NT2/D1 (cell line): ENCODE measurements around the gene CPN2.
A peak's percentile ranks its signal among the peaks of the same experiment; 100 is the strongest.

Experiments
- DNase-seq: peaks from one replicate; pipeline ENCODE4 v3.0.0-alpha.2; 2011; ENCODE audit warnings: low read depth, low spot score
- H3K27me3 ChIP-seq: 2 replicates; pipeline ENCODE4 v1.6.0; 2011; ENCODE audit warnings: mild to moderate bottlenecking; ENCODE audit not compliant: insufficient read length, insufficient read depth
- H3K36me3 ChIP-seq: 2 replicates; pipeline ENCODE4 v1.6.1; 2011; ENCODE audit warnings: mild to moderate bottlenecking, low read length, mixed read lengths; ENCODE audit not compliant: insufficient read depth, insufficient read length
- H3K4me1 ChIP-seq: 2 replicates; pipeline ENCODE4 v1.5.1; 2011; ENCODE audit not compliant: insufficient read depth, insufficient read length
- H3K4me3 ChIP-seq: 2 replicates; pipeline ENCODE4 v1.5.1; 2011; ENCODE audit warnings: low read depth; ENCODE audit not compliant: insufficient read length
- H3K9ac ChIP-seq: 2 replicates; pipeline ENCODE4 v1.6.0; 2011; ENCODE audit warnings: low read depth; ENCODE audit not compliant: insufficient read length
- H3K9me3 ChIP-seq: 2 replicates; pipeline ENCODE4 v1.5.1; 2011; ENCODE audit warnings: mild to moderate bottlenecking, low read length; ENCODE audit not compliant: insufficient read depth
- SUZ12 ChIP-seq: IDR thresholded peaks from 2 replicates; pipeline ENCODE4 v1.6.1; 2011; ENCODE audit not compliant: insufficient read length, insufficient read depth; ENCODE audit errors: extremely low read depth
- YY1 ChIP-seq: IDR thresholded peaks from 2 replicates; pipeline ENCODE4 v1.6.1; 2011; ENCODE audit not compliant: insufficient read length, insufficient read depth
- ZNF274 ChIP-seq: IDR thresholded peaks from 2 replicates; pipeline ENCODE4 v1.6.1; 2011; ENCODE audit warnings: mild to moderate bottlenecking, low read depth, low read length

CPN2 gene

GRCh38 chr3:194374935-194375334, 23.8 kb upstream of the CPN2 start:
- no peak for DNase-seq

GRCh38 chr3:194373899-194374298, 22.8 kb upstream of the CPN2 start:
- H3K9me3 ChIP-seq, result no peaks in the 10 kb centered on the region
- no peak overlapping the region for H3K9ac ChIP-seq
- no peaks in the 10 kb centered on the region for H3K36me3 ChIP-seq
- peaks cover 7% of the 10 kb centered on the region for H3K27me3 ChIP-seq
- no peak for TF ChIP-seq SUZ12
- no peak for TF ChIP-seq YY1
- no peak for TF ChIP-seq ZNF274
- peaks cover 13% of the 10 kb centered on the region for H3K4me1 ChIP-seq
- no peak overlapping the region for H3K4me3 ChIP-seq
- DNase-seq, result no peak

More at GRCh38 chr3:194374935-194375334, 23.8 kb upstream of the CPN2 start:
- Histone ChIP-seq H3K27me3 (no peaks in the 10 kb centered on the region), H3K4me3 (no peak overlapping the region), H3K9ac (no peak overlapping the region), H3K36me3 (no peaks in the 10 kb centered on the region), H3K4me1 (peaks cover 13% of the 10 kb centered on the region), H3K9me3 (no peaks in the 10 kb centered on the region)
- TF ChIP-seq ZNF274, result no peak
- TF ChIP-seq SUZ12, result no peak
- TF ChIP-seq YY1, result no peak

DNA sequence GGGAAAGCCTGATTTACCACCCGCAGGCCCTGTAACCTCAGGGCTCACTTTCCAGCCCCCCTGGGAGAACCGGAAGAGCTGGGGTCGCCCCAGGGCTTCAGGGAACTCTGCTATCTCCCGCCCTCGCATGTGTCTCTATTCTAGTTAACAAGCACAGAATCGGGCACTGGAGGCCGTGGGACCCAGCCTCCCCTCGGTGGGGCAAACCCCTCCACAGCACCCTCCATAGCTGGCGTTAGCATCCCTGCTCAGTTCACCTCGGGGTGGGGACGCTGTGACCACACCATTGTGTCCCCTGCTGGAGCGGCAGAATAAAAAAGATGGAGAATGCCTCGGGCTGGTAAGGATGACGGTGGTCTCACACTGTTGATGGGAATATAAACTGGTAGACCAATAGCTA, 21.9 kb upstream of the CPN2 start:
- no peak overlapping the region for H3K9ac ChIP-seq

GRCh38 chr3:194370753-194371152, 19.6 kb upstream of the CPN2 start:
- Histone ChIP-seq H3K27me3 (peaks cover 11% of the 10 kb centered on the region), H3K4me3 (no peak overlapping the region), H3K9ac (no peak overlapping the region), H3K9me3 (no peaks in the 10 kb centered on the region), H3K4me1 (peaks cover 17% of the 10 kb centered on the region), H3K36me3 (no peaks in the 10 kb centered on the region)
- TF ChIP-seq YY1 (no peak), ZNF274 (no peak), SUZ12 (no peak)
- no peak for DNase-seq

More for the DNA sequence above, 21.9 kb upstream of the CPN2 start:
- peaks cover 14% of the 10 kb centered on the region for H3K4me1 ChIP-seq
- no peak overlapping the region for H3K4me3 ChIP-seq
- TF ChIP-seq SUZ12 (no peak), ZNF274 (no peak)
- H3K27me3 ChIP-seq, result peaks cover 11% of the 10 kb centered on the region
- DNase-seq, result no peak
- H3K9me3 ChIP-seq, result no peaks in the 10 kb centered on the region
- no peaks in the 10 kb centered on the region for H3K36me3 ChIP-seq

- TF ChIP-seq SUZ12 (no peak), YY1 (no peak), ZNF274 (no peak)
- peak; percentile 30 for DNase-seq
- Histone ChIP-seq H3K27me3 (peaks cover 11% of the 10 kb centered on the region), H3K4me3 (peak within 1 kb of the TSS; percentile 2), H3K9ac (peak within 1 kb of the TSS; percentile 46), H3K9me3 (no peaks in the 10 kb centered on the region), H3K36me3 (no peaks in the 10 kb centered on the region), H3K4me1 (peaks cover 20% of the 10 kb centered on the region)
Observed at GRCh38 chr3:194369522-194370279, 18.6 kb upstream of the CPN2 start, which contains the start of gene LRRC15. Gene LRRC15 (minus strand): TSS chr3:194369743. CDS start chr3:194361043, 8,700 bp downstream.

GRCh38 chr3:194368918-194369317, 17.8 kb upstream of the CPN2 start:
- Histone ChIP-seq H3K27me3 (peaks cover 11% of the 10 kb centered on the region), H3K4me3 (no peak overlapping the region), H3K36me3 (no peaks in the 10 kb centered on the region), H3K9me3 (no peaks in the 10 kb centered on the region), H3K9ac (peak overlapping the region; percentile 46), H3K4me1 (peaks cover 20% of the 10 kb centered on the region)
- TF ChIP-seq SUZ12 (no peak), YY1 (no peak), ZNF274 (no peak)
- DNase-seq, result no peak

DNA sequence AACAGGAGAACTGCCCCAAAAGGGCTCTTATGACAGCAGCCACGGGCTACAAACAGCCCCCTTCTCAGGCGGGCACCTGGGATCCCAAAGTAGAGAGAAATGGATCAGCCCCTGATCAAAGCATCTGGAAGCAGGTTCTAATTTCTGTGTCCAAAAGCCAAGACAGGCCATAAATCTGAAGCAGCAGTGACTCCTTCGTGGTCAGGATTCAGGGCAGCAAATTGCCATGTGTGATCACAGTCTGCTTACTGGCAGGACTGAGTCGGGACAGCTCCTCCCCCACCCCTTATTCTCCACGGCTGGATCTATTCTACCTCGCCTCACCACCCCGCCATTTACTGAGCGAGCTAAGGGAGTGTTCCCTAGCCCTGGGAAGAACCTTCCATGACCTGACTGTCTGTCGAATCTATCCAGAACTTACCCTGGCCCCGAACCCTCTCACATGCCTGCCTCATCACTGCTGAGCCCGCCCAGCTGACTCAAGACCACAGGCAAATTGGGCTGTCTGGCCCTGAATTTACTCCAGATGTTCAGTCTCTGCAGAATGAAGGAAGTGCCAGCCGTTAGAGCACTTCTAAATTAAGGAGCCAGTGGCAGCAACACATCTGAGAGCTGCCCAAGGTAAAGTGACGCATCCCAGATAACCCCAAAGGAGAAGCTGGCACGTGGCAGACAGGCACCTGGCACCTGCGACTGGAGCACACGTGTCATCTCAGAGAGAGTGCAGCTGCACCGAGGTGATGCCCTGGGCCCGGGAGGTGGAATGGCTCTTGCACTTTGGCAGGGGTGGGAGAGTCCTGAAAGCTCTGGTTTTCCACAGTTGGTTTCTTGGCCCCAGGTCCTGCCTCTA, 17.1 kb upstream of the CPN2 start:
- Histone ChIP-seq H3K4me3 (no peak overlapping the region), H3K9ac (peak overlapping the region; percentile 46), H3K27me3 (peaks cover 11% of the 10 kb centered on the region), H3K9me3 (no peaks in the 10 kb centered on the region), H3K36me3 (no peaks in the 10 kb centered on the region), H3K4me1 (peaks cover 20% of the 10 kb centered on the region)
- DNase-seq, result no peak
- TF ChIP-seq SUZ12 (no peak), ZNF274 (no peak), YY1 (no peak)
